PC-9 (cell line): ENCODE results near the gene EXOSC5. TPM values are rescaled to one million over a fixed set of nuclear protein-coding genes. Genes with fewer than 3 reads are reported as not detected.

Source experiments
- BruUV-seq: library from RNA; stranded (reverse); fragments of 400-500 nt; replicated peaks from 2 replicates; lab custom pipeline; 2021; lab: Mats Ljungman, UMichigan
- CTCF ChIA-PET: fragments of 300-600 bp; sonication (Branson Sonifier 250); formaldehyde crosslinking; loops from one replicate; lab custom pipeline; 2022; ENCODE audit warnings: antibody characterized with exemption; lab: Charles Lee
- POLR2A ChIA-PET: fragments of 300-600 bp; sonication (Branson Sonifier 250); formaldehyde crosslinking; loops from one replicate; lab custom pipeline; 2022; ENCODE audit warnings: antibody characterized with exemption; ENCODE audit not compliant: unreplicated experiment; lab: Charles Lee
- DNase-seq, 2 experiments: peaks; one replicate each; pipeline versions ENCODE4 v3.0.0 to v3.0.0-alpha.2; 2015 to 2022; ENCODE audit warnings: mixed read lengths in 1 of 2
- H2AFZ ChIP-seq: fragments of 200-600 bp; sonication (generic); 2 replicates; pipeline ENCODE4 v1.8.1; 2017; ENCODE audit warnings: antibody characterized with exemption
- H3F3A ChIP-seq: fragments of 200-600 bp; sonication (generic); 2 replicates; pipeline ENCODE4 v1.8.1; 2017; ENCODE audit warnings: antibody characterized with exemption, mild to moderate bottlenecking, low read depth; ENCODE audit not compliant: insufficient read depth
- H3K27ac ChIP-seq: fragments of 200-600 bp; sonication (generic); 2 replicates; pipeline ENCODE4 v1.6.1; 2016; ENCODE audit warnings: mixed run types
- H3K27me3 ChIP-seq: fragments of 200-600 bp; sonication (generic); 2 replicates; pipeline ENCODE4 v1.6.1; 2016; ENCODE audit warnings: low read depth, mixed run types; ENCODE audit not compliant: insufficient read depth
- H3K36me3 ChIP-seq: fragments of 200-600 bp; sonication (generic); 2 replicates; pipeline ENCODE4 v1.6.1; 2016; ENCODE audit warnings: low read depth, mixed run types
- H3K4me1 ChIP-seq: fragments of 200-600 bp; sonication (generic); replicated peaks from 2 replicates; pipeline ENCODE4 v1.6.1; 2016; ENCODE audit warnings: mixed run types; ENCODE audit not compliant: insufficient read depth
- H3K4me2 ChIP-seq: fragments of 200-600 bp; sonication (generic); 2 replicates; pipeline ENCODE4 v1.6.1; 2017; ENCODE audit warnings: mixed run types
- H3K4me3 ChIP-seq: fragments of 200-600 bp; sonication (generic); 2 replicates; pipeline ENCODE4 v1.6.1; 2016; ENCODE audit warnings: mixed run types
- H3K79me2 ChIP-seq: fragments of 200-600 bp; sonication (generic); 2 replicates; pipeline ENCODE4 v1.6.1; 2017; ENCODE audit warnings: low read depth, mixed run types
- H3K9me2 ChIP-seq: fragments of 200-600 bp; sonication (generic); 2 replicates; pipeline ENCODE4 v1.8.1; 2017; ENCODE audit warnings: mild to moderate bottlenecking; ENCODE audit not compliant: insufficient read depth
- H3K9me3 ChIP-seq: fragments of 200-600 bp; sonication (generic); 2 replicates; pipeline ENCODE4 v1.8.1; 2016; ENCODE audit warnings: low read depth; ENCODE audit not compliant: insufficient read depth
- H4K20me1 ChIP-seq: fragments of 200-600 bp; sonication (generic); 2 replicates; pipeline ENCODE4 v1.8.1; 2017; ENCODE audit not compliant: insufficient read depth
- CTCF ChIP-seq: fragments of 200-600 bp; sonication (generic); conservative IDR thresholded peaks from 2 replicates; pipeline ENCODE4 v1.6.1; 2017; ENCODE audit warnings: mixed run types, antibody characterized with exemption, mild to moderate bottlenecking, moderate library complexity
- EZH2 ChIP-seq: fragments of 200-600 bp; sonication (generic); IDR thresholded peaks from 2 replicates; pipeline ENCODE4 v1.8.0; 2017; ENCODE audit warnings: antibody characterized with exemption, low read depth
- intact Hi-C: fragments of 100-400 bp; cut with micrococcal nuclease; formaldehyde crosslinking; loops from one replicate; pipeline ENCODE4 v1.10.0; 2022; ENCODE audit not compliant: unreplicated experiment
- total RNA-seq: library from RNA; stranded (reverse); gene quantifications from 2 replicates; pipeline ENCODE4 v1.2.3, GENCODE V29; 2021

Gene EXOSC5
- total RNA-seq, 1 experiment from 2014 or later, result 37.7 TPM

DNA sequence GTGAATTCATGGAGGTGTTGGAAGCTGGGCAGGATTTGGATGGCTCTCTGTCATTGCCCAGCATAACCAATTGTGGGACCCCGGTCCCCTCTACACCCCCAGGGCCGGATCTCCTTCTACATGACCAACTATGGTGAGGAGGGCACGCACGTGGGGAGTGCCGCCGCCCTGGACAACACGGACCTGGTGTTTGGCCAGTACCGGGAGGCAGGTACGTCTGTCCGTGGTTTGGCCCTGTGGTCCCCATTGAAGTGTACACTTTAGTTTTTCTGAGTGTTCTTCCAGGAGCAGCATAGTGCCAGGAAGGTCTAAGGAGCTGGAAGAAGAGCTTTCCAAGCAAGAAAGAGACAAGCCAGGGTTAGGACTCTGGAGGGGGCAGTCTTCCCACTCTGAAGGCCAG, 16.8 kb upstream of the EXOSC5 start:
- Histone ChIP-seq H2AFZ (no peak overlapping the region), H3K36me3 (0 out of 2 replicates have a peak, but pooled peaks cover under 1% of the 10 kb centered on the region), H3K4me3 (no peak overlapping the region), H3K4me2 (no peak overlapping the region), H4K20me1 (no peaks in the 10 kb centered on the region), H3F3A (no peaks in the 10 kb centered on the region), H3K79me2 (no peaks in the 10 kb centered on the region), H3K27me3 (no peaks in the 10 kb centered on the region), H3K9me3 (no peaks in the 10 kb centered on the region), H3K4me1 (peaks cover 6% of the 10 kb centered on the region), H3K27ac (no peak overlapping the region), H3K9me2 (no peaks in the 10 kb centered on the region)
- intact Hi-C loops, result no loop called here
- DNase-seq, result no peak
- CTCF ChIA-PET, result interaction anchor here (0.6 kb wide), 1 partner anchor 49 kb away, joined by 6 read pairs; no protein-coding TSS in a partner anchor
- no peak for TF ChIP-seq EZH2
- TF ChIP-seq CTCF, result no peak
- POLR2A ChIA-PET, result no interaction called here
- no TSS peak for BruUV-seq

GRCh38 chr19:41412953-41413352, 15.8 kb upstream of the EXOSC5 start:
- H2AFZ ChIP-seq, result no peak overlapping the region
- no peak overlapping the region for H3K27ac ChIP-seq
- DNase-seq, result no peak
- no peaks in the 10 kb centered on the region for H3K9me2 ChIP-seq
- H3K4me3 ChIP-seq, result no peak overlapping the region
- no peaks in the 10 kb centered on the region for H3K79me2 ChIP-seq
- TF ChIP-seq EZH2, result no peak
- intact Hi-C loops, result no loop called here
- H3K36me3 ChIP-seq, result no peaks in the 10 kb centered on the region
- peaks cover 9% of the 10 kb centered on the region for H3K4me1 ChIP-seq
- no peaks in the 10 kb centered on the region for H4K20me1 ChIP-seq
- no TSS peak for BruUV-seq
- POLR2A ChIA-PET, result no interaction called here
- CTCF ChIA-PET, result no interaction called here
- H3K9me3 ChIP-seq, result no peaks in the 10 kb centered on the region
- H3K4me2 ChIP-seq, result no peak overlapping the region
- H3F3A ChIP-seq, result no peaks in the 10 kb centered on the region
- no peaks in the 10 kb centered on the region for H3K27me3 ChIP-seq

- no peaks in the 10 kb centered on the region for H3K9me2 ChIP-seq
- no peaks in the 10 kb centered on the region for H3K79me2 ChIP-seq
- ChIA-PET CTCF (no interaction called here), POLR2A (no interaction called here)
- no peaks in the 10 kb centered on the region for H3K36me3 ChIP-seq
- H3F3A ChIP-seq, result no peaks in the 10 kb centered on the region
- H3K27ac ChIP-seq, result no peak overlapping the region
- no peak overlapping the region for H3K4me2 ChIP-seq
- H3K4me1 ChIP-seq, result peaks cover 9% of the 10 kb centered on the region
- intact Hi-C loops, result no loop called here
- TF ChIP-seq CTCF (no peak), EZH2 (no peak)
- BruUV-seq, result no TSS peak
- no peaks in the 10 kb centered on the region for H3K9me3 ChIP-seq
- no peaks in the 10 kb centered on the region for H4K20me1 ChIP-seq
- no peak overlapping the region for H2AFZ ChIP-seq
- no peak for DNase-seq
- H3K4me3 ChIP-seq, result no peak overlapping the region
- H3K27me3 ChIP-seq, result no peaks in the 10 kb centered on the region
Measured at GRCh38 chr19:41411968-41412265, 14.8 kb upstream of the EXOSC5 start.
